HG03439 (cell line): Measurements from ENCODE around the gene ACTL6B.
A peak's percentile ranks its signal among the peaks of the same experiment; 100 is the strongest.

Experiments used
- ATAC-seq: cut with Tn5 transposase; IDR thresholded peaks from one replicate; pipeline ENCODE4 v1.9.1; 2021; ENCODE audit warnings: mild to moderate bottlenecking, moderate library complexity; ENCODE audit not compliant: unreplicated experiment

ACTL6B gene

DNA sequence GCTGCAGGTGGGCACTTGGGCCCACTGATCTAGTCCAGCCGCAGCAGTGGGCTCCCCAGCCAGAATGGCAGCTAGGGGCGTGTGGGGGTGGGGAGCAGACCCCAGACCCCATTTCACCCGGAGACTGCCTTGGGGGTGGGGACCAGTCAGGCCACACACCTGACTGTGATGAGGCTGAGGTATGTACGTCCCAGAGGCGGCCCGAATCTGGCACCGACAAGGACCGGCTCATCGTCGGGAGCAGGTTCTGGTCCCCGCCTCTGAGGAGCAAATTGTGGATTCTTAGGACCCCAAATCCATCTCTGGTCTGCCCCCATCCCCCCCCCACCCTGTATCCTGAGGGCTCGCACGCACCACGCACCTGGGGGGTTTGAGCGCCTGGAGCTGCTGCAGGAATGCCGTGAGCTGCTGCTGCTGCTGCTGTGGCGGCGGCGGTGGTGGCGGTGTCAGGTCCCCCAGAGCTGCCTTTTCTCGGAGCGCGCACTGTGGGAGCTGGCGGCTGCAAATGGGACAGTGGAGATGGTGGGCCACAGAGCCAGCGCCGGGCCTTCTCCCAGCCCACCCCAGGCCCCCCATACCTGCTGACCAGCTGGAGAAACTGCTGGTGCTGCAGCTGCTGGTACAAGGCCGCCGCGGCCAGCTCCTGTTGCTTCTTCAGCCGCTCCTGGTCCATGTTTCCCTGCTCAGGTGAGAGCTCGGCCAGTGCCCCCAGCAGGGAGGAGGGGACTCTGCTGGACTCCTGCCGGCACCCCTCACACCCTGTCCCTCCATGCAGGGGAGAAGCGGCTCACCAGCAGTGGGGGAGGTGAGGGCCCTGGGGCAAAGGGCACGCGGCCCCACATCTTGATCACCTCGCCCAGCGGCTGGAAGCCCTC is 27.6 kb upstream of the ACTL6B start:
- no peak for ATAC-seq

GRCh38 chr7:100682991-100683658 is 26.9 kb upstream of the ACTL6B start:
- ATAC-seq: no peak

DNA sequence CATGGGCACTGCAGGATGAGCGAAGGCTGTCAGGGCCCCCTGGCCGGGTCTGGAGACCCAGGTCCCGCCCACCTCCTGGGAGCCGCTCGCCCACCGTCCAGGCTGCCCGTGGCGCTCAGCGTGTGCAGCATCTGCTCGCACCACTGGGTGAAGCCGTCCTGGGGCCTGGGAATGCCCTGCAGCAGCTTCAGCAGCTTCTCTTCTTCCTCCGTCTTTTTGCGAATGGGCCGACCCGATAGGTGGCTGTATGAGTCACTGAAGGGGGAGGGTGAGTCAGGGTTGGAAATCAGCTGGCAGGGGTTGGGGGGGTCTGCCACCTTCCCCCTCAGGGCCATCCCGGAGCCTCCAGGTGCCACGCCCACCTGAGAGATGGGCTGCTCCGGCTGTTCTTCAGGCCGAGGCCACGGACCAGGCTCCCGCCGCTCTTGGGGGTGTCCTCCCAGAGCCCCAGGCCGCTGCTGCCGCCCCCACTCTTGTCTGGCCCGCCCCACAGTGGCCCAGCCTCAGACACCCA is 26.0 kb upstream of the ACTL6B start:
- ATAC-seq: no peak

GRCh38 chr7:100681491-100682227 is 25.4 kb upstream of the ACTL6B start:
- ATAC-seq: no peak

DNA sequence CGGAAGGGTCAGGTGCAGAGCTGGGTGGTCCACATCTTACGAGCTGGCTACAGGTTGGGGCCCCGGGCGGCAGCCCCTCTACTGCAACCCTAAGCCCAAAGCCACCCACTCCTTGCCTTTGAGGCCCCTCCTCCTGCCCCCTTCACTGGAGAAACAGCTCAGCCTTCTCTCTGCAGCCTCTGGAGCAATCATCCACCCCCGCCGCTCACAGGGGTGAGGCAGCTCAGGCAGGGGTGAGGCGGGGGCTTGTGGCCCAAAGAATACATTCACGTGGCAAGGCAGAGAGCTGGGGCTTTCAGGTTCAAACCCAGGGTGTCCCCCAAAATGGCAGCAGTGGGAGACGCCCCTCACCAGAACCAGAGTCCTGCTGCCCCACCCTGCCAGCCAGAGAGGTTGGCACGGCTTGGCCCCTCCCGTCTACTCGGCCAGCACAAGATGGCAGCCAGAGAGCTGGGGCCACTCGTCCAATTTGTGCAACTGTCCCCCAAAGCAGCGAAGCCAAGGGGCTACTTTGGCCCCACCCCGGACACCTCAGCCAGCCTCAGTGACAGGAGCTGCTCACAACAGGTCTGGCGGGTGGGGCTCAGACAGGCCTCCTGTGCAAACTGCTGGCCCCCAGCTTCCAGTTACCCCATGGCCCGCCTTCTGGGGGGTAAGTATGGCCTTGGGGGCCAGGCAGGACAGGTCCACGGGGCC is 24.5 kb upstream of the ACTL6B start:
- no peak for ATAC-seq

- no peak for ATAC-seq
These were observed 23.8 kb upstream of the ACTL6B start for GRCh38 chr7:100679927-100680575.

GRCh38 chr7:100679129-100679926 is 23.1 kb upstream of the ACTL6B start:
- no peak for ATAC-seq

GRCh38 chr7:100678291-100678984 is 22.2 kb upstream of the ACTL6B start:
- ATAC-seq: no peak

DNA sequence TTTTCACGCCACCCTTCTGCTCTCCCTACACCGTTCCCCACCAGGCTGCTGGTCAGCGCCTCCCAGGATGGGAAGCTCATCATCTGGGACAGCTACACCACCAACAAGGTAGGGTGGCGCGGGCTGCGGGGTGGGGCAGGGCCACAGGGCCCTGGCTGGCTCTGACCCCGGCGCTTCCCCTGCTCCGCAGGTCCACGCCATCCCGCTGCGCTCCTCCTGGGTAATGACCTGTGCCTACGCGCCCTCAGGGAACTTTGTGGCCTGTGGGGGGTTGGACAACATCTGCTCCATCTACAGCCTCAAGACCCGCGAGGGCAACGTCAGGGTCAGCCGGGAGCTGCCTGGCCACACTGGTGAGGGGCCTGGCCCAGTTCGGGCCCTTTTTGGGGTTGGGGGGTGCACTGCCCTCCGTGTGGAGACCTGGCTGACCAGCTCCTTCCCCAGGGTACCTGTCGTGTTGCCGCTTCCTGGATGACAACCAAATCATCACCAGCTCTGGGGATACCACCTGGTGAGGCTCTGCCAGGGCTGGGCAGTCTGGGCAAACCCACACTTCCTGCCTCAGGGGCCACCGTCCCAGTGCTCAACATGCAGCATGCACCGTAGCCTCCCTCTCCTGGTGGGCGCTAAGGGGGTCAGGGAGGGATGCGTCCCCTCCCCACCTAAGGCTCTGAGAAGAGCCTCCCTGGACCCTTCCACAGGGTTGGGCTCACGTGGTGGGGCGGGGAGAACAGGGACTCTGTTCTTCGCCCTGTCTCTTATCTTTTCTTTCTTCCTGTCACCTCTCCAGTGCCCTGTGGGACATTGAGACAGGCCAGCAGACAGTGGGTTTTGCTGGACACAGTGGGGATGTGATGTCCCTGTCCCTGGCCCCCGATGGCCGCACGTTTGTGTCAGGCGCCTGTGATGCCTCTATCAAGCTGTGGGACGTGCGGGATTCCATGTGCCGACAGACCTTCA is 21.3 kb upstream of the ACTL6B start:
- ATAC-seq: no peak

DNA sequence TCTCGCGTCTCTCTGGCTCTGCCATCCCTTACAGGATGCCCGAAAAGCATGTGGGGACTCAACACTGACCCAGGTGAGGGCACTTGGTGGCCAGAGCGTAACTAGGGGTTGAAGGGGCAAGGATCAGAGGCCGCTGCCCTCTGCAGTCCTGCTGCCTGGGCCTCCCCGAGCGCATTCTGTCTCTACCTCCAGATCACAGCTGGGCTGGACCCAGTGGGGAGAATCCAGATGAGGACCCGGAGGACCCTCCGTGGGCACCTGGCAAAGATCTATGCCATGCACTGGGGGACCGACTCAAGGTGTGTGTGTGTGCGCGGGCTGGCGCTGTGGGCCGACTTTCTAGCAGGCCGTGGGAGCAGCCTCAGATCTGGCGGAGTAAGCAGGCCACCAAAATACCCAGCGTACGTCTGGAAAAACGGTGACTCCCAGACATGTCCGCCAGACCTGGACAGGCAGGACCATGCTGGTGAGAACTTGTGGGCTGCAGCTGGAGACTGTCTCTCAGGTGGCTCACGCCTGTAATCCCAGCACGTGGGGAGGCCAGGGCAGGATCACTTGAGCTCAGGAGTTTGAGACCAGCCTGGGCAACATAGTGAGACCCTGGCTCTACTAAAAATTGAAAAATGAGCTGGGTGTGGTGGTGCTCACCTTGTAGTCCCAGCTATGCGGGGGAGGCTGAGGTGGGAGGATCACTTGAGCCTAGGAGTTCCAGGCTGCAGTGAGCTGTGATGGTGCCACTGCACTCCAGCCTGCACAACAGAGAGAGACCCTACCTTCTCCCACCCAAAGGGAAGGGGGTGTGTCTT is 20.5 kb upstream of the ACTL6B start:
- ATAC-seq: no peak

DNA sequence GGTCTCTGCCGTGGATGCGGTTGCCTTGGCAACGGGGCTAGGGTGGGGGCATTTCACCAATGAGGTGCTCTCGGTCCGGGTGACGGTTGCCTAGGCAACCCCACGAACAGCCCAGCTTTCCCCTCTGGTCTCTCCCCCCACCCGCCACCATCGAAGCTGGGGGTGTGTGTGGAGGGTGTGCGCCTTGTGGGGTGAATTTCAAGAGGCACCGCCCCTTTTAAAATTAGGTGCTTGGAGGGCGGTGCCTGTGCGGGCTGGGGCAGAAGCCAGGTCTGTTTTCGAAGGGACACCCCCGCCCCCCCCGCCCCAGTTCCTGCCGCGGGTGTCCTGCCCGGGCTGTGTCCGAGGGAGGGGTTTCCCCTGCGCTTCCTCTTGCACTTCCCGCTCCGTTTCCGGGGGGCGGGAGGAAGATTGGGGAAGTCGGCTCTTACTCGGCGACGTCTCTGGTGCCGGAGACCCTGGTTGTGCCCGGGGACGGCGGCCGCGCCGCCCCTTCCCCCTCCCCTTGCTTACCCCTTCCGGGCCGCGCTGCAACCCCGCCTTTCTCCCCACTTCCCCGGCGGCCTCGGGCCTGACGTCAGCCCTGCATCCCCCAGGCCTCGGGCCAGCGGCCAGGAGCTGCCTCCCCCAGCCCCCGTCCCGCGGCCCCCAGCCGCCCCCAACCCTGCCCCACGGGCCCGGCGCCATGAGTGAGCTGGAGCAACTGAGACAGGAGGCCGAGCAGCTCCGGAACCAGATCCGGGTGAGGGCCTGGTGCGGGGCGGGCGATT is 19.5 kb upstream of the ACTL6B start:
- ATAC-seq: peak; percentile 21

GRCh38 chr7:100675105-100675451 is 18.8 kb upstream of the ACTL6B start:
- ATAC-seq: no peak

- ATAC-seq: no peak
These were observed 18.3 kb upstream of the ACTL6B start for GRCh38 chr7:100674411-100675104.

GRCh38 chr7:100673942-100674410 is 17.7 kb upstream of the ACTL6B start:
- no peak for ATAC-seq

GRCh38 chr7:100673302-100673941 is 17.2 kb upstream of the ACTL6B start, which contains the start of gene GNB2:
Gene GNB2 (plus strand): TSS chr7:100673740. CDS start chr7:100676266, 2,526 bp downstream.
- peak; percentile 71 for ATAC-seq
